Measurements from ENCODE around the gene TRPV2. TPM values are rescaled to one million over a fixed set of nuclear protein-coding genes. Genes with fewer than 3 reads are reported as not detected.

The TRPV2 gene
- total and polyA plus RNA-seq, 11 donors, result 5.2 to 43.5 (median 8.8) TPM

DNA sequence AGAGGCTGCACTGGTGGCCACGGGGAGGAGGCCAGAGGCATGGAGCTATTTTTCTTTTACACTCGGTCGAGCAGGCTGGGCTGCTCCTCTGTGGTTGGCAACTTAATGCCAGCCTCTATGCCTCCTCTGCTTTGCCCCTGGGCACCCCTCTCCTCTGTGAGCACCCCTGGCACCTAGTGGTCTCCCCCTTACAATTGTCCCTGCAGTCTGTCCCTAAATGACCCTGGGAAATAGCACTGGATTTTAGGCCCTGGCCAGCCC, 49.6 kb downstream of the TRPV2 start:
- Histone ChIP-seq H3K4me1 (peaks cover 0 to 52% (median 23%) of the 10 kb centered on the region in 12 donors), H3K9me3 (no peaks in the 10 kb centered on the region), H3K4me3 (no peak overlapping the region), H3K27me3 (no peaks in the 10 kb centered on the region), H3K27ac (peak overlapping the region in 4 of 12 donors; percentile 16 to 60 (median 44)), H3K36me3 (no peaks in the 10 kb centered on the region)
- DNase-seq (no peak), ATAC-seq (no peak)
- intact Hi-C loops (cut with DNase I), result no loop called here
- WGBS, 4 donors, result 69 to 88% (median 73%) methylated on average over 3 of the region's 3 CpGs
- TF ChIP-seq, protein P1, sequence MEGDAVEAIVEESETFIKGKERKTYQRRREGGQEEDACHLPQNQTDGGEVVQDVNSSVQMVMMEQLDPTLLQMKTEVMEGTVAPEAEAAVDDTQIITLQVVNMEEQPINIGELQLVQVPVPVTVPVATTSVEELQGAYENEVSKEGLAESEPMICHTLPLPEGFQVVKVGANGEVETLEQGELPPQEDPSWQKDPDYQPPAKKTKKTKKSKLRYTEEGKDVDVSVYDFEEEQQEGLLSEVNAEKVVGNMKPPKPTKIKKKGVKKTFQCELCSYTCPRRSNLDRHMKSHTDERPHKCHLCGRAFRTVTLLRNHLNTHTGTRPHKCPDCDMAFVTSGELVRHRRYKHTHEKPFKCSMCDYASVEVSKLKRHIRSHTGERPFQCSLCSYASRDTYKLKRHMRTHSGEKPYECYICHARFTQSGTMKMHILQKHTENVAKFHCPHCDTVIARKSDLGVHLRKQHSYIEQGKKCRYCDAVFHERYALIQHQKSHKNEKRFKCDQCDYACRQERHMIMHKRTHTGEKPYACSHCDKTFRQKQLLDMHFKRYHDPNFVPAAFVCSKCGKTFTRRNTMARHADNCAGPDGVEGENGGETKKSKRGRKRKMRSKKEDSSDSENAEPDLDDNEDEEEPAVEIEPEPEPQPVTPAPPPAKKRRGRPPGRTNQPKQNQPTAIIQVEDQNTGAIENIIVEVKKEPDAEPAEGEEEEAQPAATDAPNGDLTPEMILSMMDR (IDR thresholded peaks at IDR 0.05), result no peak
- TF ChIP-seq POLR2A (IDR thresholded peaks at IDR 0.05), result no peak

DNA sequence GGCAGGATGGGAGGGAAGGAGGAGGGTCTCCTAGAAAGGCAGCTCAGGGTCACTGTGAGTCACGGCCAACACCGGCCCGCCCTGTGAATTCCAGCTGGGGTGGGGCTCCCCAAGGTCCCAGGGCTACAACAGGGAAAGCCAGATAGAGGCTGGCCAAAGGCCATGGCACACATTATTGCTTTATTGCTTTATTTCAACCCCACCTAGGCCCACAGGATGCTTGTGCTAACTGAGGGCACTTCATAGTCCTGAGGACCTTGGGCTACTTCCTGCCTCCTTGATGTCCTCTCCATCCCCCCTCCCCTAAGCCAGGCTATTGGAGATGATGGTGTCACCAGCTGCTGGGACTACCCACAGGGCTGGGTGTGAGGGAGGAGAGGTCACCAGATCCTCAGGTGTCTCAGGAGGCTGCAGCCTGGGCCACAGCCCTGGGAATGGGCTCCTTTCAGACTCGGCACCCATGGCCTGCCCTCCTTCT, 50.5 kb downstream of the TRPV2 start:
- Histone ChIP-seq H3K27me3 (no peaks in the 10 kb centered on the region), H3K4me1 (peaks cover 0 to 57% (median 27%) of the 10 kb centered on the region in 12 donors), H3K9me3 (no peaks in the 10 kb centered on the region), H3K36me3 (no peaks in the 10 kb centered on the region), H3K4me3 (no peak overlapping the region), H3K27ac (peak overlapping the region in 2 of 12 donors; percentile 38 to 50)
- 44 to 67% (median 56%) methylated on average over 4 of the region's 4 CpGs for WGBS, 4 donors
- TF ChIP-seq, protein P1 (IDR thresholded peaks at IDR 0.05), result no peak
- TF ChIP-seq POLR2A (IDR thresholded peaks at IDR 0.05), result no peak
- intact Hi-C loops (cut with DNase I), result no loop called here
- ATAC-seq, result peak in 3 of 4 donors; percentile 40 to 58 (median 51)
- DNase-seq, result peak in 3 of 5 donors; percentile 32 to 69 (median 46)

- TF ChIP-seq POLR2A (IDR thresholded peaks at IDR 0.05), result no peak
- TF ChIP-seq, protein P1 (IDR thresholded peaks at IDR 0.05), result no peak
- Histone ChIP-seq H3K27ac (peak overlapping the region in 2 of 12 donors; percentile 15 to 38), H3K4me1 (peaks cover 0 to 59% (median 27%) of the 10 kb centered on the region in 12 donors), H3K9me3 (no peaks in the 10 kb centered on the region), H3K4me3 (no peak overlapping the region), H3K27me3 (no peaks in the 10 kb centered on the region), H3K36me3 (no peaks in the 10 kb centered on the region)
- intact Hi-C loops (cut with DNase I), result no loop called here
- DNase-seq, result no peak
- WGBS, 4 donors, result 78 to 95% (median 87%) methylated on average over 9 of the region's 9 CpGs
- no peak for ATAC-seq
These were observed 51.0 kb downstream of the TRPV2 start for GRCh38 chr17:16466407-16466806.

DNA sequence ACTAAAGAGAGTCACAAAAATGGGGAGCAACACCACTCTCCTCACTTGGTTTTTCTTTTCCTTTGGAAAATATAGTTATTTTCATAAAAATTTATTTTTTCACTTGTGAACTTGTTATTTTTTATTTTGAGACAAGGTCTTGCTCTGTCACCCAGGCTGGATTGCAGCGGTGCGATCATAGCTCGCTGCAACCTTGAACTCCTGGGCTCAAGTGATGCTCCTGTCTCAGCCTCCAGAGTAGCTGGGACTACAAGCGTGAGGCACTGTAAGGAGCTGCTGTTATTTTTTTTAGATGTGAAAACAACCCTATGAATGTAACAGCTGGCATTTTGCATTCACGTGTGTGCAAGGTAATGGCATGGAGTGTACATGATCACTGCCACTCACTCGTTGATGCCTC, 51.7 kb downstream of the TRPV2 start:
- peaks cover 0 to 59% (median 27%) of the 10 kb centered on the region in 12 donors for H3K4me1 ChIP-seq
- no peaks in the 10 kb centered on the region for H3K9me3 ChIP-seq

More for the DNA sequence above, 51.7 kb downstream of the TRPV2 start:
- H3K36me3 ChIP-seq, result no peaks in the 10 kb centered on the region
- H3K4me3 ChIP-seq, result no peak overlapping the region
- no peaks in the 10 kb centered on the region for H3K27me3 ChIP-seq
- DNase-seq, result no peak
- H3K27ac ChIP-seq, result no peak overlapping the region
- intact Hi-C loops (cut with DNase I), result no loop called here
- WGBS, 4 donors, result 94 to 97% (median 96%) methylated on average over 6 of the region's 6 CpGs
- ATAC-seq, result no peak
- TF ChIP-seq POLR2A (IDR thresholded peaks at IDR 0.05), result no peak
- TF ChIP-seq, protein P1 (IDR thresholded peaks at IDR 0.05), result no peak
